NB4 (cell line): ENCODE measurements around the gene TBC1D14.

Experiments
- DNase-seq: peaks from one replicate; pipeline ENCODE4 v3.0.0; 2010; ENCODE audit warnings: low read depth
- H3K4me3 ChIP-seq: one replicate; pipeline ENCODE4 v1.5.1; 2011; ENCODE audit warnings: mild to moderate bottlenecking, low read depth, low read length, moderate library complexity
- MYC ChIP-seq: IDR thresholded peaks from 2 replicates; pipeline ENCODE4 v1.6.1; 2011; ENCODE audit warnings: low read depth, low read length
- POLR2A ChIP-seq: IDR thresholded peaks from 2 replicates; pipeline ENCODE4 v1.6.1; 2011; ENCODE audit warnings: mild to moderate bottlenecking; ENCODE audit not compliant: insufficient read length; ENCODE audit errors: extremely low read depth
- TF ChIP-seq, protein P1 (sequence below): IDR thresholded peaks from one replicate; pipeline ENCODE4 v1.5.1; 2012; ENCODE audit warnings: low read depth, low read length
- TF ChIP-seq, protein P2 (sequence below): IDR thresholded peaks from 2 replicates; pipeline ENCODE4 v1.6.1; 2011; ENCODE audit warnings: low read depth, low read length

TBC1D14 gene

DNA sequence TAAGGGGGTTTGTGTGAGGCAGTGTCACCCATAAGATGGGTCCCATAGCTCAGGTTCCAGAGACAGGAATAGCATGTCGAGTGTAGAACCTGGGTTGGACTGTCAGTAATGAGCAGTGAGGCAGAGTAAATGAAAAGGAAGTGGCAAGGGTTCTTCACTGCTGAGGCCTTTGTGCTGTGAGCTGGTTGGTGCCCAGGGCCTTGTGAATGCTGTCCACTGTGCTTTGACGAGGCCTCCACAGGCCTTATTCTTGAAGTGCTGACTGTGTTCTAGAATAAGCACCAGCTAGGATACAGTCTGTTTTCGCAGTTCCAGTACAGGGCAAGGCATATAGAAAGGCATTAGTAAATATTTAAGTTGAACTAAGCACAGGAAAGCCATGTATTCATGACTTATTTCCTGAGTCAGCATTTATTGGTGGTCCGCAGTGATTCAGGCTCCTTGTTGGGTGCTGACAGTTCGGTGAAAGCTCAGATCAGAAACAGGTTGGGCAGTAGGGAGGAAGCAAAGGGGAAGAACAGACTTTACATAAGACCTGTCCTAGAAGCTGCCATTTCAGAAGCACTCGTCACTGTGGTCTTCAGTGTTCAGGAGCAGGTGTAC is 107.9 kb downstream of the TBC1D14 start:
- no peak for DNase-seq
- no peak overlapping the region for H3K4me3 ChIP-seq
- TF ChIP-seq MYC = no peak
- TF ChIP-seq, protein P1, sequence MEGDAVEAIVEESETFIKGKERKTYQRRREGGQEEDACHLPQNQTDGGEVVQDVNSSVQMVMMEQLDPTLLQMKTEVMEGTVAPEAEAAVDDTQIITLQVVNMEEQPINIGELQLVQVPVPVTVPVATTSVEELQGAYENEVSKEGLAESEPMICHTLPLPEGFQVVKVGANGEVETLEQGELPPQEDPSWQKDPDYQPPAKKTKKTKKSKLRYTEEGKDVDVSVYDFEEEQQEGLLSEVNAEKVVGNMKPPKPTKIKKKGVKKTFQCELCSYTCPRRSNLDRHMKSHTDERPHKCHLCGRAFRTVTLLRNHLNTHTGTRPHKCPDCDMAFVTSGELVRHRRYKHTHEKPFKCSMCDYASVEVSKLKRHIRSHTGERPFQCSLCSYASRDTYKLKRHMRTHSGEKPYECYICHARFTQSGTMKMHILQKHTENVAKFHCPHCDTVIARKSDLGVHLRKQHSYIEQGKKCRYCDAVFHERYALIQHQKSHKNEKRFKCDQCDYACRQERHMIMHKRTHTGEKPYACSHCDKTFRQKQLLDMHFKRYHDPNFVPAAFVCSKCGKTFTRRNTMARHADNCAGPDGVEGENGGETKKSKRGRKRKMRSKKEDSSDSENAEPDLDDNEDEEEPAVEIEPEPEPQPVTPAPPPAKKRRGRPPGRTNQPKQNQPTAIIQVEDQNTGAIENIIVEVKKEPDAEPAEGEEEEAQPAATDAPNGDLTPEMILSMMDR = no peak
- TF ChIP-seq POLR2A = no peak
- TF ChIP-seq, protein P2, sequence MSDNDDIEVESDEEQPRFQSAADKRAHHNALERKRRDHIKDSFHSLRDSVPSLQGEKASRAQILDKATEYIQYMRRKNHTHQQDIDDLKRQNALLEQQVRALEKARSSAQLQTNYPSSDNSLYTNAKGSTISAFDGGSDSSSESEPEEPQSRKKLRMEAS = no peak

DNA sequence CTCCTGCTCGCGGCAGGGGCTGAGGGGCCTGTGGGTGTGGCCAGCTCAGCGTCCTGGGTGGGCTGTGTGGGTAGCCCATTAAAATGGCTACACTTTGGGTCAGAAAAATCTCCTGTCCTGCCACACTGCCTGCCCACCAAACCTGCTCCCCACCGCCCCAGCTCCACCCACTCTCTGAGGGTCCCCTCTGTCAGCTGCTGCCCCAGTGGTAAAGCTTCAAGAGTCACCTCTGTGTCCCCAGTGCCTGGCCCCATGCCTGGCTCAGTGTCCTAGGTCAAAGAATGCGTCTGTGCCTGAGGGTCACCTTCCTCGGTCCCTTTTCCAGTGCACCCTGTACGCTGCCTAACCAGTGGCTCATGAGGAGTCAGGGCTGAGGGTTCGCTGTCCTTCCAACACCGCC is 108.7 kb downstream of the TBC1D14 start:
- no peak overlapping the region for H3K4me3 ChIP-seq
- TF ChIP-seq, protein P2 = no peak
- TF ChIP-seq, protein P1 = no peak
- no peak for TF ChIP-seq POLR2A
- no peak for TF ChIP-seq MYC
- DNase-seq = no peak

DNA sequence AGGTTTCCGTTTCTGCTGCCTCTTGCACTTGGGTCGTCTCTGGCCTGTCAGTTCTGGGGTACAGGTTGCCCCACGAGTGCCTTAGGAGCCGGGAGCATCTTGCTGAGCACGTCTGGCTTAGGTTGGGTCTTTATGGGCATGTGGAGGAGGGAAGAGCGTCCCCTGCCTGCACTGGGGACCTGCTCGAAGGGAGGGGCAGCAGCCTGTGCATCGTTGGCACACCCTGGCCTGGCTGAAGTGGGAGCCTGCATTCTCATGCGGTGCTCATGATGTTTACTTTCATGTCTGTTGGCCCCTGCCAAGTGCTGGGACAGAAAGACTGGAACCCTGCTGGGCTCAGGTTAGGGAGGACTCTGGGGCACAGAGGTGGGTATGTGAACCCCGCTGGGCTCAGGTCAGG is 109.7 kb downstream of the TBC1D14 start:
- DNase-seq = no peak
- no peak overlapping the region for H3K4me3 ChIP-seq
- no peak for TF ChIP-seq MYC
- TF ChIP-seq, protein P2 = no peak
- no peak for TF ChIP-seq POLR2A
- TF ChIP-seq, protein P1 = no peak

DNA sequence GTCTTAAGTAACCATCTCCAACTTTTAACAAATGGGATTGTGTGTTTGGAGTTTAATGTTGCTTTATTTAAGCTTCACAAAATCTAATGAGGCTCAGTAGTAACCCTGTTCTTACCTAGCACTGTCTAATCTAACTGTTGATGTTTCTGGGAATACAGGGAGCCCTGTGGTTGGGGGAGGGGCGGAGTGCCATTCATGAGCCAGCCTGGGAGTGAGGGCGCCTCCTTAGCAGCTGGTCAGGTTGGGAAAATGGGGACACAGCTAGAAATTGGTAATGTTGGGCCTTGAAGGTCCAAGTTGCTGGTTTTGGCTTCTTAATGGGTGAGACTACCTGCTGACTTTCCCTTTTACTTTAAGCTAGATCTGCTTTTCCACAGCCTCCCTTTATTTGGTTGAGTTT is 110.7 kb downstream of the TBC1D14 start:
- DNase-seq = no peak
- no peak overlapping the region for H3K4me3 ChIP-seq
- TF ChIP-seq, protein P2 = no peak
- TF ChIP-seq MYC = no peak
- TF ChIP-seq, protein P1 = no peak
- TF ChIP-seq POLR2A = no peak

DNA sequence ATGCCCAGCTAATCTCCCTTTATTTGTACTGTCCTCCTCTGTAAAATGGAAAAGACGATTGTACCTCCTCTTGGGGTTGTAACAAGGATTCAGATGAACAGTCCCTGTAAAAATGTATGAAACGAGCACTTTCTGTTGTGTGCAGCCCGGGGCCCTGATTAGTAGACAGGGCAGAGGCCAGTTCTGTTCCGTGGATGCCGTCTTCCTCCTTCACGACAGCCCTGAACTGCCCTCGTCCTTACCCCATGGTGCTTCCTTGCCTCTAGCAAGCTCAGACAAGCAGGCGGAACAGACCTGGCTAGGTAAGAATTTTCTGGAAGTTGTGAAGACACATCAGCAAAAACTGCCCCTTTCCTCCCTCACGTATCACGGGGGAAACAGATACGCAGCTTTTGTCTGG is 111.2 kb downstream of the TBC1D14 start:
- H3K4me3 ChIP-seq = no peak overlapping the region
- TF ChIP-seq, protein P1 = no peak
- no peak for TF ChIP-seq MYC
- no peak for TF ChIP-seq POLR2A
- no peak for DNase-seq

DNA sequence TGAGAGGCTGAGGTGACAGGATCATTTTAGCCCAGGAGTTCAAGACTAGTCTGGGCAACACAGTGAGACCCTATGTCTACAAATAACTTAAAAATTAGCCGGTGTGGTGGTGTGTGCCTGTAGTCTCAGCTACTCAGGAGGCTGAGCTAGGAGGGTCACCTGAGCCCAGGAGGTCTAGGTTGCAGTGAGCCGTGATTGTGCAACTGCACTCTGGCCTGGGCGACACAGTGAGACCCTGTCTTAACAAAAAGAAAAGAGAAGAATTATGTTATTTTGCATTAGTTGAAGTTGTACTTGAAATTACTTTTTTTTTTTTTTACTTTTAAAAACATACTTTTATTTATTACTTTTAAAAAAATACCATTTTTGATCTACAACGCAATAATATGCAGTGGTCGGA is 111.7 kb downstream of the TBC1D14 start:
- DNase-seq = no peak
- TF ChIP-seq, protein P2 = no peak
- TF ChIP-seq POLR2A (no peak), MYC (no peak)
- TF ChIP-seq, protein P1 = no peak
- no peak overlapping the region for H3K4me3 ChIP-seq
